CD4-positive, alpha-beta T cell treated with Interleukin-17A for 4 hours (primary cell): Measurements from ENCODE around the gene PHOSPHO2.
A peak's percentile ranks its signal among the peaks of the same experiment; 100 is the strongest.

Source experiments
- DNase-seq: peaks from one replicate; pipeline ENCODE4 v3.0.0-alpha.2; 2020; ENCODE audit warnings: mixed read lengths

The PHOSPHO2 gene

DNA sequence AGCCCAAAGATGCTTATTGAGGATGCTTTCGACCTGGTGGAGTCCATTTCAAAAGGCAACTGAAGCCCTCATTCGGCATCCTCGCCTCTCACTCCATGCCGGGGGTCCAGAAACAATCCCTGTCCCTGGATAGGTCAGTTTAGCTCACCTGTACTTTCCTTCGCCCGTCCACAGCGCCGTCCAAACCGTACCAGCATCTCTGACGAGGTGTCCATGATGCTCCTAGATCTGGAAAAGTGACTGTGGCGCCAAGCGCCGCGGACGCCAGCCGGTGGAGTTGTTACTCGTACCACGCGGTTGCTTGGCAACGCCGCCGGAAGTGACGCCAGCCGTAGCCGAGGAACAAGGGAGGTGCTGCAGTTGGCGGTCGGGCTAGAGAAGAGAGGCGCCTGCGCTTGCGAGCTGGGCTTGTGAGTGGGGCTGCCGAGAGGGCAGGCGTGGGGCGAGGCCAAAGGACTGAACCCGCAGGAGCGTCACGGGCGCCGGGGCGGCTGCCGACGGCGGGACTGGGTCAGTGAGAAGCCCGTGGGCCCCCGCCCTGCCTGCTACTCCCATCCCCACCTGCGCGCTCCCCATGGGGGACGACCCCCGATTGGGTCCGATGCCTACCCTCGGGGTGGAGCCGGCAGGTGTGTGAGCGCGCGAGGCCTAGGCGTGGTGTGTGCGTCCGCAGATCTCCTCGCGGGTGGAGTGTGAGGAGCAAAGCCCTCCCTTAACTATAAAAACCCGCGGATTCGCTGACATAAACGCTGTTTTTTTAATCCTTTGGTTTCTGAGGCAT, at the start of gene PHOSPHO2, which contains the start of gene CFAP210:
Gene PHOSPHO2 (plus strand): TSS at position 357 of the 781 bp plus-strand sequence. CDS start 6,503 bp downstream, outside the sequence.
Gene CFAP210 (minus strand): TSS at position 293 of the 781 bp plus-strand sequence. CDS start 78 bp downstream, at position 215.
- DNase-seq: peak; percentile 99

- no peak for DNase-seq
Observed at GRCh38 chr2:169647496-169647895, 46.8 kb upstream of the PHOSPHO2 start.

DNA sequence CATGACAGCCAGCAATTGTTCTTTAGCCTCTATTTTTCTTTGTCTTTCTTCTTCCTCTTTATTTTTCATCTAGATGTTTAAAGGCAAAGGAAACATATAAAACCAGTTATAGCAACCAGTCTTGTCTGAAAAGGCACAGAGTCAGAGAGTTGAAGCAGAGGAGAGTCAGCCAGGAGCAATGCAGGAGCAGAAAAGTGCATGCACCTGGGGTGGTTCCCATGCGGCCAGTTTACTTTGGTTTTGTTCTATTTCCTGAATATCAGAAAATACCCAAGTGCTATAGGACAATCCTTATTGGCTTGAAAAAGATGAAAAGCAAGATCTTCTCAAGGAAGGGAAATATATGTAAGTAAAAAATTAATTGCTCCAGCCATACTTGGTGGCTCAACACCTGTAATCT, 45.0 kb upstream of the PHOSPHO2 start:
- DNase-seq: no peak

DNA sequence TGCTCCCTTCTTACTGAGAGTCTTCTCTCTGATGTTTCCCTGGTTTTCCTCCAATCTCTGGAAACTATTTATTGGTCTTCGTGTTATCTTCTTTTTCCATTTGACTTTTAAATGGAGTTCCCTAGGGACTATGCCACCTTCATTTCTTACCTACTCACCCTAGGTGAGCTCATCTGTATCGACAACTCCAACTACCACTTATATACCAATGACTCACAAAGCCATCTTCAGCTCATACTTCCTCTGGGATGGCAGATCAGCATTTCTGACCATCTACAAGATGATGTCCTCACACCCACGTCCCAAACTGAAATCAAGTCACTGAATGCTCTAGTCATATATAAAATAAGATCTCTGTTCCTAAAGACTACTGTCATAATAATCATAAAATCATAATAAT, 40.6 kb upstream of the PHOSPHO2 start:
- DNase-seq: no peak

GRCh38 chr2:169656164-169656563, 38.1 kb upstream of the PHOSPHO2 start:
- no peak for DNase-seq

DNA sequence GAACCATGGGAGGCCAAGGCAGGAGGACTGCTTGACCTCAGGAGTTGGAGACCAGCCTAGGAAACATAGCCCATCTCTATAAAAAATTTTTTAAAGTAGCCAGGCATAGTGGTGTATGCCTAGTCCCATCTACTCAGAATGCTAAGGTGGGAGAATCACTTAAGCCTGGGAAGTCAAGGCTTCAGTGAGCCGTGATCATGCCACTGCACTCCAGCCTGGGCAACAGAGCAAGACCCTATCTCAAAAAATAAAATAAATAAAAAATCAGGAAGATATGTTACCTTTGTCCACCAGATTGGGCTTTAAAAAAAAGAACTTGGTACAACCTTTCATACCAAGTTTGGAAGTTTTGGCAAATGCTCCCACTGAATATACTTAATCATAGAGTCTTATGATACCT, 35.4 kb upstream of the PHOSPHO2 start:
- DNase-seq: no peak

- DNase-seq: no peak
Observed at GRCh38 chr2:169659320-169659719, 34.9 kb upstream of the PHOSPHO2 start.

- DNase-seq: no peak
Observed at GRCh38 chr2:169661265-169661664, 33.0 kb upstream of the PHOSPHO2 start.

- no peak for DNase-seq
Observed at GRCh38 chr2:169662744-169663143, 31.5 kb upstream of the PHOSPHO2 start.

- DNase-seq: no peak
Observed at GRCh38 chr2:169663247-169663646, 31.0 kb upstream of the PHOSPHO2 start.

GRCh38 chr2:169664600-169664977, 29.7 kb upstream of the PHOSPHO2 start:
- DNase-seq: no peak

- no peak for DNase-seq
Observed at GRCh38 chr2:169664978-169665930, 29.0 kb upstream of the PHOSPHO2 start.

- no peak for DNase-seq
Observed at GRCh38 chr2:169667583-169667982, 26.7 kb upstream of the PHOSPHO2 start.

DNA sequence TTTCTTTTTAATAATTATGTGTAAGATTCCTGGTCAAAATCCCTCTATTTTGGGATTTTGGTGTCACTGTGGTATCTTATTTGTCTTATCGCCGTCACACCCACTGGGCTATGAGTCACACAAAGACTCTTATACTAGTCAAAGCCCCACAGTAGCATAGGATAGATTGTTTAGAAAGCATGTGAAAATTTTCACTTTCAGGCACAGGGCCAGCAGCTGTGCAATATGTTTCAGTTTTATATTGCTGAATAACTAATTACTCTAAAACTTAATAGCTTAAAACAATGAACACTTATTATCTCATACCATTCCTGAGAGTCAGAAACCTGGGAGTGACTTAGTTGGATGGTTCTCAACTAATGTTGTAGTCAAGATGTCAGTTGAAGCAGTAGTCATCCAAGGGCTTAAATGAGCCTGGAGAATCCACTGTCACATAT, 24.0 kb upstream of the PHOSPHO2 start:
- DNase-seq: no peak

DNA sequence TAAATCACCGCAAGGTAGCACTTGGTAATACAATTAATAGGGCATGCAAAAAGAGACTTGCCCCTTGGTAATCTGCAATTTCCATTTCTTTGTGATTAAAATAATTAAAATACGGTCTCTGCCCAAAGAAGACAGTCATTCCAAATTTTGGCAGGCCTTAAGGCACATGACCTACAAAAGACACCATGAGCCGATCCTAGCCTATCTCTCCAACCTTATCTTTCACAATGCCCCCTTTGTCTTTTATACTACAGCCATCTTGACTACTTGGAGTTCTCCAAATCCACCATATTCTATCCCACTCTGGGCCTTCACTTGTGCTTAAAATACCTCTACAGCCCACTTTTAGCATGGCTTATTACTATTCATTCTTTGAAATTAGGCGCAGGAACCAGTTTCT, 23.3 kb upstream of the PHOSPHO2 start:
- DNase-seq: no peak

DNA sequence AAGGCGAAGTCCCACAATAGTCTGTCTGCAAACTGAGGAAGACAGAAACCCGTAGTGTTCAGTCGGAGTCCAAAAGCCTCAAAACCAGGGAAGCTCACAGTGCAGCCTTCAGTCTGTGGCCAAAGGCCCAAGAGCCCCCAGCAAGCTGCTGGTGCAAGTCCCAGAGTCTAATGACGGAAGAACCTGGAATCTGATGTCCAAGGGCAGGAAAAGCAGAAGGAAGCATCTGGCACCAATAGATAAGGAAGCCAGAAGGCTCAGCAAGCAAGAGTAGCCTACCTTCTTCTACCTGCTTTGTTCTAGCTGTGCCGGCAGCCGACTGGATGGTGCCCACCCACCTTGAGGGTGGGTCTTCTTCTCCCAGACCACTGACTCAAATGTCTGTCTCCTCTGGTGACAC, 21.9 kb upstream of the PHOSPHO2 start:
- no peak for DNase-seq

GRCh38 chr2:169673106-169673505, 21.2 kb upstream of the PHOSPHO2 start:
- DNase-seq: no peak

- no peak for DNase-seq
Observed at GRCh38 chr2:169673921-169674320, 20.3 kb upstream of the PHOSPHO2 start.

- DNase-seq: no peak
Observed at GRCh38 chr2:169676357-169676756, 17.9 kb upstream of the PHOSPHO2 start.

- no peak for DNase-seq
Observed at GRCh38 chr2:169676850-169677249, 17.4 kb upstream of the PHOSPHO2 start.

DNA sequence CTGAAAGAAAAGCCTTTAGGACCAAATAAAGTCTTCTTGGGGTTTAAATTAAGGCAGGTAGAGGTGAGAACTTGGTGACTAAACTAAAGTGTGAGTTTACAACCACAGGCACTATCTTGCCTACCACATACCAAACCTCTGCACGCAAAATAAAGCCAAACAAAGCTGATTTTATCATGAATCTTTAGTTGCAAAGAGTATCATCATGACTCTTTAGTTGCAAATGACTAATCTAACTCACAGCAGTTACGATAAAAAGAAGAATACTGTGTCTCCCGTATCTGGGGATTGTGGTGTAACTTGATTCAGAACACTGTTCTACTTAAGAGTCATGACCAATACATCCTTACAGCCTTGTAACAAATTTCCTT, 11.2 kb upstream of the PHOSPHO2 start:
- no peak for DNase-seq

DNA sequence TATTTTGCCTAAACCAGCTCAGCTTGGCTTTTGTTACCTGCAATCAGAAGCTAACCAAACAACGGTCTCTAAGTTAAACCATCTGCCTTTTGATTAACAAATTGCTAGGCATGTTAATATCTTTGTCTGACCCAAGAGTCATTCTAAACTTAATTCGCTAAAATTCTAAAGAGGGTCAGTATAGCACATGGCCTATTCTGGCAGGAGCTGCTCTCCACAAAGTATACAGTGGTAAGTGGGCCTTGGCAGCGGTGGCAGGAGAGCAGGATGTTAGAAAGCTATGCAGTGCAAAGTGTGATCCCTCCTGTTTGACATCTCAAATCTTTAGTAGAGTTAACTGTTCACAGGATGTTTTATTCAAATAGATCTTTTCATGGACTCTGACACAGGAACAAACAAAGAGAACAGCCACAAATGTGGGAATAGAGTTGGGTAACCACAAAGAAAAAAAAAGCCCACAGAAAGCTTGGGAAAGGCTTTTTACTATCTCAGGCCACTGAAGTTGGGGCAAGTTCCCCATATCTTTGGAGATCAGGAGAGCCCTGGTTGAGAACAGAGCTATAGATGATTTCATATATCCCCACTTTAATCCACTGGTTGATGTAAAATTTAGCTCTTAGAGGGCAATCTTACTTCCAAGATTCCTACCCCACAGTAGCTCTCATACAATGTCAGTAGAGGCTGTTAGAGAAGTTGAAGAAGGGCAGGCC, 10.7 kb upstream of the PHOSPHO2 start:
- DNase-seq: no peak

DNA sequence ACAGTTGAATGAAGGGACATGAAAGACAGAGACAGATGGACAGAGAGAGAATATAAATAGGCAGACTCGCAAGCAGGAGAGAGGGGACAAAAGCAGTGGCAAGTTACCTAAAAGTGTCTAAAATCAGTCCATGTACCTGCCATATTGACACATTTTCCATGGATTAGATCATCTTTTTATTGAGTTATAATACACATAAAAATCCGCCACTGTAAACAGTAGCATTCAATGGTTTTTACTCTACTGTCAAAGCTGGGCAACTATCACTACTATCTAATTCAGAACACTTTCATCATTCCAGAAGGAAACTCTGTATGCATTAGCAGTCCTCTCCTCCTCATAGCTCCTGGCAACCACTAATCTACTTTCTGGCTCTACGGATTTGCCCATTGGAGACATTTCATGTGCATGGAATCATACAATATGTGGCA, 10.1 kb upstream of the PHOSPHO2 start:
- DNase-seq: no peak
